8988T (cell line): ENCODE measurements around the gene PTPRT.

ENCODE experiments used
- DNase-seq: peaks from one replicate; pipeline ENCODE4 v3.0.0; 2011

PTPRT gene

GRCh38 chr20:42432496-42433334 lies 757.0 kb downstream of the PTPRT start:
- no peak for DNase-seq

DNA sequence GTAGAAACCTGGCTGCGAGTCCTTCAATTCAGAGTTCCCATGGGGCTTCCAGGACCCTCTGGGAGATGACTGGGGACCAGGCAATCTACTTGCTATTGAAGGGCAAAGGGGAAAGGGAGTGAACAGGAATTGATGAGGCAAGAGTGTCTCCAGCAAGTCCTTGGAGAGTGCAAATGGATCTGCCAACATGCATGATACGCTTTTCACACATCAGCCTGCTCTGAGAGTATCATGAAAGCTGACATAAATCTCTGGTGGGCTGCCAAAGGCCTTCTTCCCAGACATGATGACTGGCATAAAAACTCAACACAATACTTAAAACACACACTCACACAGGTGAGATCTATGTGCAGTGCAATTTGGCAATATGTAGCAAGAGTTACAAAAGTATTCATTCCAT lies 759.1 kb downstream of the PTPRT start:
- no peak for DNase-seq

- DNase-seq: no peak
Observed at GRCh38 chr20:42429761-42430458, 759.8 kb downstream of the PTPRT start.

DNA sequence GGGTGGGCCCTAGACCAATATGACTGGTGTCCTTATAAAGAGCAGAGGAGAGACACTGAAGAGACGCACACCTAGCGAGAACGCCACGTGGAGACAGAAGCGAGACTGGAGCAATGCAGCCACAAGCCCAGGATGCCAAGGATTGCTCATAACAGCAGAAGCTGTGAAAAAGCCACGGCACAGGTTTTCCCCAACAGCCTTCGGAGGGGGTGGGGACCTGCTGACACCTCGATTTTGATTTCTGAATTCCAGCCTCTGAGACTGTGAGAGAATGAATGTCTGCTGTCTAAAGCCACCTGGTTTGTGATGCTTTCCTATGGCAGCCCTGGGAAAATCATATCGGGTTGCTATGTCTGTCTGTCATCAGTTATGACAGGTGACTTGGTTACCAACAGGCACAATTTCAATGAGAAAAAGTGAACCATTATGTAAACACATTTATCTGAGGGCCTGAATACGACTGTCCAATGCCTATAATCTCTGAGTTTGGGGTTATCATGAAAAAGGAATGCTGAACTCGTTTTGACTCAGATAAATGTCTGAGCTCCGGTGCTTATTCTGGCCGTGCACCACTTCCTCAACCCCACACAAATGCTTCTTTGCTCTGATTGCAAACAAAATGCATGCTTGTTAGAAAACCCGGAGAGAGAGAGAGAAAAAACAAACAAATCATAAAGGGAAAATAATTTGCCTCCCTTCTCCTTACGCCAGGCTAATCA lies 769.7 kb downstream of the PTPRT start:
- DNase-seq: no peak

- no peak for DNase-seq
Observed at GRCh38 chr20:42406826-42407225, 782.9 kb downstream of the PTPRT start.

DNA sequence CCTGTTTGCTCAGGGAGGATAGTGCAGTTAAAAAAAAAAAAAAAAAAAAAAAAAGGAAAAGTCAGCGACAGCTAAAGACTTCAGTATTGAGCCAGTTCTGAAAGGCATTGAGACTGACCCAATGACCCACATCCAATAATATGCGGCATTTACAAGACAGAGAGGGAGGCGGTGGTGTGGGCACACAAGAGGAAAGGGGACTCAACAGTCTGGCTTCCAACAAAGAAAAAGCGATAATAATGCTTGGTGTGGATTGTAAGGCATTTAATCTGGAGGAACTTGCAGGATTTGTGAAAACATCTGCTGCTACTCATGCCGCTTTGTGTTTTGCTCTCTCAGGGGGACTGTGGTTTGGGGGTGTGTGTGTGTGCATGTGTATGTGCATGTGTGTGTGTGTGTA lies 787.3 kb downstream of the PTPRT start:
- no peak for DNase-seq

DNA sequence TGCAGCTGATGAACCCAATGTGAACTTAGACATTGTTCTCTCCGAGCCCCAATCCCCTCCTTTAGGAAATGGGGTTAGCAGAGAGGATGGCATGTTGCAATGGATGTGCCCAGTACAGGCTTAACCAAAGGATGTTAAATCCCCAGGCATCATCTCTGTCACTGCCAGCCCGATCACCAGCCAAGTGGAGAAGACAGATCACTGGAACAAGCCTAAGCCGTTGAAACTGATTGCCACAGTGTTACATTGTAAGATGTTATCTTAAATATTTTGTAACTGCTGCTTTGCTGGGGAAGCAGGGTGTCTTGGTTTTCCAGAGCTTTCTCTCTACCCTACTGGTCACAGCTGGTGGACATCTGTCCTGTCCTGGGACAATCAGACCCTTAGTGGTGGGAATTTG lies 788.1 kb downstream of the PTPRT start:
- no peak for DNase-seq

- DNase-seq: no peak
Observed at GRCh38 chr20:42399802-42400201, 789.9 kb downstream of the PTPRT start.

DNA sequence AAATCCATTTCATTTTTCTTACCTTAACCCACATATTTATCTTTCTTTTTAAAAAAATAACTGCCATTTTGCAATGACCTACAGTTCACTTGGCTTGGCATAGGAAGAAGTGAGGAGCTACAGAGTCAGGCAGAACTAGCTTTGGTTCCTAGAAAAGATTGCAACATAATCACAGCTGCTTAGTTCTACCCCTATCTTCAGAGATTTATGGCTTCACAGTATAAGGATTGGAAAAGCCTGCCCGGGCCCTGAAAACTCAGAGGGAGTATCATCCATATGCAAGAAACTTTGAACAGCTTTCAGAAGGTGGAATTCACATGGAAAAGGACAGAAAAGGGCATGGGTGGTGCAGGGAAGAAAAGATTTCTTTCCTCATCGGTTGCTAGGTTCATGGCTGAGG lies 797.3 kb downstream of the PTPRT start:
- no peak for DNase-seq

GRCh38 chr20:42391807-42392206 lies 797.9 kb downstream of the PTPRT start:
- no peak for DNase-seq

- no peak for DNase-seq
Observed at GRCh38 chr20:42380287-42380686, 809.4 kb downstream of the PTPRT start.

DNA sequence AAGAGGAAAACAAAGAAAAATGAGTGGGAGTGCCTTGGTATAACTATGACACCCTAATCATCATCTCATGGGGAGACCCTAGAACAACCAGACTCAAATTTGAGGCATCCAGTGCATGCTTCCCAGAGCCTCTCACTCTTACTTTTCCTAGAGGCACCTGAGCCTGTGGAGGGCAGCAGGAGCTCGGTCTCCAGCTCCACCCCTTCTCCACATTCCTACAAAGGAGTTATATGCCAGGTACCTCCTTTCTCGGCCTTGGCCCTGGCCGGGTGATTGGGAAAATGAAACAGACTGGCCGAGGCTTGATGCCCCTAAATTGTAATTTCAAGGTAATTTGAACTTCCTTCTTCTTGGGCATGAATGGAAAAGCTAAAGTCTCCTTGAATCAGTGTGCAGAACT lies 810.3 kb downstream of the PTPRT start:
- DNase-seq: no peak

DNA sequence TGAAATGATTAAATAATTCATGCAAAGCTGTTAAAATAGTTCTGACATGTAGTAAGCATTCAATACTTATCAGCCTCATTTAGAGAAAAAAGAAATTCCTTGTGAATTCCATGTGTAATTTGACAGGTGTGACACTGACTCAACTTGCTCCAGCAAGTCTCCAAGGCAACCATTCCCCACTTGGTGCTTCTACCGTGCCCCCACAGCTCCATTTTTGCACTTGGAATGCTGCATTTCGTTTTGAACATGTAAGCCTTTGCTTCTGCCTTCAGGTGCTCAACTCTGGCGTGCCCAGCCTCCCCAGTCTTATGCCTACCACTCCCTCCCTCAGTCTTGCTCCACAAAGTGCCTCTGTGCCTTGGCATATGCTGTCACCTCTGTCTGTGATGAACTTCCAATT lies 810.9 kb downstream of the PTPRT start:
- no peak for DNase-seq

DNA sequence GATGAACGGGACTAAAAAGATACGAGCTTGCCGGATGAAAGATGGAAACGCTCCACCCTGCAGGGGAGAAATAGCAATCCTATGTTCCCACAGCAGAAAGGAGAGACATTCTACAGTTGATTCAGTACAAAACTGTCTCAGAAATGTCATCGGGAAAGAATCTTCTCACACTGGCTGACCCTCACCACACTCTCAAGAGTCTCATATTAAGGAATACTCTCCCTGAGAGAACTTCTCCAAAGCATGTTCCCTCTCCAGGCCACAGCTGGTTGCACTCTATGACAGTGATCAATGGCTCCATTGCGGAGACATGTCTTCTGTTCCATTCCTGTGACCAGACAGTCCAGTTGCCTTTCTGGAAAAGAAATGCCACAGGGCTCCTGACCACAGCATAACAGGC lies 813.6 kb downstream of the PTPRT start:
- DNase-seq: no peak

DNA sequence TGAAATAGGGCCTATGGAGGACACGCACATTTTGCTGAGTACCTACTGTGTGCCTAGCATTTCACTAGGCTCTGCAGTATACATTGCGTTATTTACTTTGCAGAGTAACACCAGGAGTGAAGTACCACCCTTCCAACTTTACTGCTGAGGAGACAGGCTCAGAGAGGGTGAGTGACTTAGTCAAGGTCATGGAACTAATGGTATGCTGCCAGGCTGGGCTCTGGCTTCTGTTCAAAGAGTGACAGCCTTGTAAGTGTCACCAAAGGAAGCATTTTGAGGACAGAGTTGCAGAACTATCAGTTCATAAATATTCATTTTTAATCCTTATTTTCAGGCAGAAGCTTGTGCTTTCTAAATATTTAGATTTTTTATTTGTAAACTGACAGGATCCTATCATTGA lies 816.7 kb downstream of the PTPRT start:
- DNase-seq: no peak

GRCh38 chr20:42370075-42370474 lies 819.6 kb downstream of the PTPRT start:
- no peak for DNase-seq

DNA sequence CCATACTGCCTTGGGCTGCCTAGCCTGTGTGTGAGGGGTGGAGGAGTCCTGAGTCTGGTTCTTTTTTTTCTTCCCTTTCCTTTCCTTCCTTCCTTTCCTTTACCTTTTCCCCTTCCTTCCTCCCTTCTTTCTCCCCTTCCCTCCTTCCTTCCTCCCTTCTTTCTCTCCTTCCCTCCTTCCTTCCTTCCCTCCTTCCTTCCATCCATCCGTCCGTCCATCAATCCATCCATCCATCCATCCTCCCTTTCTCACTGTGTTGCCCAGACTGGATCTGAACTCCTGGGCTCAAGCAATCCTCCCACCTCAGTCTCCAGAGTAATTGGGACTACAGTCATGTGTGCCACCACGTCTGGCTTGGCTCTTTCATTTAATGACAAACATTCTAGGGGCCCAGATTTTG lies 820.8 kb downstream of the PTPRT start:
- DNase-seq: no peak

GRCh38 chr20:42366626-42367025 lies 823.1 kb downstream of the PTPRT start:
- no peak for DNase-seq

- DNase-seq: no peak
Observed at GRCh38 chr20:42364446-42364845, 825.3 kb downstream of the PTPRT start.

DNA sequence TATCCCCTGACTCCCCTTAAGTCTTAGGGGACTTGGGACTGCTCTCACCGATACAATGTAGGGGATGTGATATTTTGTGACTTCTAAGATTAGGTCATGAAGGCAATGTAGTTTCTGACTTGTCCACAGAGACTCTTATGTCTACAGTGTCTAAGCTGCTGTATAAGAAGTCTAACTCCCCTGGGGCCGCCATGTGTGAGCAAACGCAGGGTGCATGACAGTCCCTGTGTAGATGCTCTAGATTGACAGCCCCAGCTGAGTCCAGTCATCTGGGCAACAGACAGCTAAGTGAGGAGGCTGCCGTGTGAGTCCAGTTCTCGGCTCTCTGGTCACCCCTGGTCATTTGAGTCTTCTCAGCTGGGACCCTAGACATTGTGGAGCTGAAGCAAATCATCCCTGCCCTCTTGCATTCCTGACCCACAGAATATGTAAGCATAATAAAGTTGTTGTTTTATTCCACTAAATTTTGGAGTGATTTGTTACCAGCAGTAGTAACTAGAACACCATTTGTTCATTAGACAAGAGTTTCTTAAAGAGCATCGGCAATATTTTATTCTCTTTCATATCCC lies 828.2 kb downstream of the PTPRT start:
- DNase-seq: no peak

DNA sequence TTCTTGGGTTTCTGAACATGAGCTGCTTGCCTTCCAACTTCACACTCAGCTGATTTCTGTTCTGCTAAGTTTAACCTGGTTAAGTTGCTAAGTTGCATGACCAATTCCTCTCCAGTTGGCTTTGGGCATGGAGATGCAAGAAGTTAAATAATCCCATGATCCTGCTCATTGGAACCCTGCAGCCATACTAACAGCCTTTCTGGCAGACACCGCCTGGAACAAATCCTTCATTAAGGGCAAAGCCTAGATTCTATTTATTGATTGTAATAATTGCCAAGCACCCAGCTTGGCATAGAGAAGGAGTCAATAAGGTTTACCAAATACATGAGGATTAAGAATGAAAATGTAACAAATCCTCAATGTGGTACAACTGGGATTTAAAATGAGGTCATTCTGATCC lies 829.1 kb downstream of the PTPRT start:
- DNase-seq: no peak

DNA sequence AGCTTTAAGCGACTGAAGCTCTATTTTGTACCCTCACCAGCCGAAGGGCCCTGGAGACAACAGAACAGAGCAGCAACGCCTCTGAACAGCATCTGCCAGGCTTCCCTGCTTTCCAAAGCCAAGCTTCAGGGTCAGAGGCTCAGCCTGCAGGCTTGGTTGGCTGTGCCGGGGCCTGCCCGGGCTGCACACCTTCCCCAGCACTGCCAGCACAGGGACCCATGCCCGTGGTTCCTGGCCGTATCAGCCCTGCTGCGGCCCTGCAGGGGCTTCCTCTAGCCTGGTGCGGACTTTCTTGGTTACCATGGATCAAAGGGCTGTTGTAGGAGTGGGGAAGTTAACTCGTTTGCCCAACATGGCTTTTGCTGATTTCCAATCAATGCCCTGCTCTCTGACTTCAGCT lies 830.1 kb downstream of the PTPRT start:
- no peak for DNase-seq

GRCh38 chr20:42352096-42352495 lies 837.6 kb downstream of the PTPRT start:
- DNase-seq: no peak

- DNase-seq: no peak
Observed at GRCh38 chr20:42350521-42350920, 839.2 kb downstream of the PTPRT start.
